ENCODE measurements around the gene PRR7. TPM values are rescaled to one million over a fixed set of nuclear protein-coding genes. Genes with fewer than 3 reads are reported as not detected.
A peak's percentile ranks its signal among the peaks of the same experiment; 100 is the strongest.

The PRR7 gene
- total RNA-seq, 1 experiment from 2014 or later, result 4.7 TPM

DNA sequence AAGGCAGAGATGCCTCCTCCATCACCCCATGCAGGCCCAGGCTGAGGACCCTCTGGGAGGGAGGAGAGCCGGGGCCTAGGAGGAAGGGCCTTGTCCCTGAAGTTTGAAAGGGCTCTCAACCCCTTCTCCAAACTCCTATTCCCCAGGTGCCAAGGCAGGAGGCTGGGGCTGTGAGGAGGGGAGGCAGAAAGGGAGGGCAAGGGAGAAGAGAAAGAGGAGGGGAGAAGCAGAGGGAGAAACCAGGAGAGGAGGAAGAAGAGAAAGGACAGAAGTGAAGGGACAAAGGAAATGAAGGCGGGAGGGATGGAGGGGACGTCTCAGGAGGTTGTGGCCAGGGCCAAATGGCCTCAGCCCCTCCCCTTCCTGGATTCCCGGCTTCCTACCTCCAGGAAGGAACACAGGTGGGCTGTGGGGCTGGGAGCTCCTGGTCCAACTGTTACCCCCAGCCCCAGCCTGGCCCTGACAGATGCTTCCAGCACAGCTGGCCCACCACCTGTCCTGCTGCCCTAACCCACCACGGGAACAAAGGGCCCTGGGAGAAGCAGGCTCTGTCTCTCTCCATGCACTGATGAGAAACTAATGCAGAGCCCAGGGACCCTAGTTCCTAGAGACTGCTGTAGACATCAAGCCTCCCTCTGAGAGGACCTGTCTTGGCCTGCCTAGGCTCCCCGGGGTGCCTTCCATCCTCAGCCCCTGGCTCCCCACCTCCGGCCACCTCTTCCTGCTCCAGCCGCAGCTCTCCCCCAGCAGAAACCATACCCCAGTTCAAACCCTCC is 23.3 kb downstream of the PRR7 start:
- no peak for DNase-seq
- Mint-ChIP-seq H3K27ac (ENCODE audit: unreplicated experiment) (peak overlapping the region; percentile 86), H3K9me3 (ENCODE audit: unreplicated experiment) (no peaks in the 10 kb centered on the region), H3K36me3 (ENCODE audit: insufficient read depth, unreplicated experiment) (peaks cover 54% of the 10 kb centered on the region), H3K4me1 (ENCODE audit: low read depth, unreplicated experiment) (peaks cover 32% of the 10 kb centered on the region), H3K27me3 (ENCODE audit: insufficient read depth, unreplicated experiment) (no peaks in the 10 kb centered on the region), H3K4me3 (ENCODE audit: unreplicated experiment) (peak overlapping the region; percentile 43)
- Histone ChIP-seq H3K4me1 (peaks cover 45% of the 10 kb centered on the region), H3K9me3 (no peaks in the 10 kb centered on the region), H3K36me3 (ENCODE audit: control insufficient read depth, insufficient read depth, low read length) (peaks cover 9% of the 10 kb centered on the region), H3K4me3 (ENCODE audit: low read depth, low read length) (no peak overlapping the region), H3K27me3 (replicated peaks; ENCODE audit: control insufficient read depth, insufficient read depth, low read length) (no peaks in the 10 kb centered on the region)
- ChIA-PET CTCF (interaction anchor here (0.9 to 1.4 kb wide), 4 partner anchors 12 to 91 kb away, joined by 3 to 5 read pairs (median 3); partner anchors contain the start of gene PDLIM7), POLR2A (no interaction called here)
- TF ChIP-seq, protein P1, sequence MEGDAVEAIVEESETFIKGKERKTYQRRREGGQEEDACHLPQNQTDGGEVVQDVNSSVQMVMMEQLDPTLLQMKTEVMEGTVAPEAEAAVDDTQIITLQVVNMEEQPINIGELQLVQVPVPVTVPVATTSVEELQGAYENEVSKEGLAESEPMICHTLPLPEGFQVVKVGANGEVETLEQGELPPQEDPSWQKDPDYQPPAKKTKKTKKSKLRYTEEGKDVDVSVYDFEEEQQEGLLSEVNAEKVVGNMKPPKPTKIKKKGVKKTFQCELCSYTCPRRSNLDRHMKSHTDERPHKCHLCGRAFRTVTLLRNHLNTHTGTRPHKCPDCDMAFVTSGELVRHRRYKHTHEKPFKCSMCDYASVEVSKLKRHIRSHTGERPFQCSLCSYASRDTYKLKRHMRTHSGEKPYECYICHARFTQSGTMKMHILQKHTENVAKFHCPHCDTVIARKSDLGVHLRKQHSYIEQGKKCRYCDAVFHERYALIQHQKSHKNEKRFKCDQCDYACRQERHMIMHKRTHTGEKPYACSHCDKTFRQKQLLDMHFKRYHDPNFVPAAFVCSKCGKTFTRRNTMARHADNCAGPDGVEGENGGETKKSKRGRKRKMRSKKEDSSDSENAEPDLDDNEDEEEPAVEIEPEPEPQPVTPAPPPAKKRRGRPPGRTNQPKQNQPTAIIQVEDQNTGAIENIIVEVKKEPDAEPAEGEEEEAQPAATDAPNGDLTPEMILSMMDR (IDR thresholded peaks at IDR 0.05; ENCODE audit: insufficient read depth in 1 of 2, low read depth in 1 of 2, low read length in 1 of 2, severe bottlenecking in 1 of 2, unreplicated experiment in 1 of 2), result no peak
- intact Hi-C loops (cut with micrococcal nuclease; ENCODE audit: unreplicated experiment), result no loop called here
- no TSS peak for BruUV-seq (replicated peaks)

DNA sequence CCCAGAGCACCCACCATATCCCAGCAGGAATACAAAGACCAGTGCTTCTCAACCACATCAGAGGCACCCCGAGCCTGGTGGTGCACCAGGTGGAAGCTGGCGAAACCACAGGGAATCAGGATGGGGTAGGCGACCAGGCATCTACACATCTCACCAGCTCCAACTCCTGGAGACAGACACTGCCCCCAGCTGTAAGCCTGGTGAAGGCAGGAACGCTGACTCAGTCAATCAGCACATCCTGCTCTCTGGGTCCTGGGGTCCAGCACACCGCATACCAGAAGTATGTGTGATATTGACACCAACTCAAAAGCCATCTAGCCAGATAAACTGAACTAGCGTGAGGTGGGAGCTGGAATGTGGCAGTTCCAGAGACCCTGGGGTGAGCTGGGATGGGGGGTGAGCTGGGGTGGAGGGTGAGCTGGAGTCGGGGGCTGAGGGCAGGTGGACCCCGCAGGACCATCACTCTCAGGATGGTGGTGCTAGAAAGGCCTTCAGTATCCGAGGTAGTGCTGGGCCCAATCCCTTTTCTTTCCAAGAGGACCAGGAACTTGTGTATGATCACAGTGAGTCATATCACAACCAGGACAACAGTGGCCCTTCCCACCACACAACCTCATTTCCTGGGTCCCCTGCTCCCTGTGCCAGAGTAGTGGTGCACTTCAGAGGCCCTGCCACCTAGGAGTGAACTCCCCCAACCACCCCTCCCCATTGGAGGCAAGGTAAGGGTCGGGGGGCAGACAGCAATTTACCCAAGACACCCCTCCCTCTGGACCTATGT is 24.3 kb downstream of the PRR7 start:
- TF ChIP-seq, protein P1 (IDR thresholded peaks at IDR 0.05; ENCODE audit: insufficient read depth in 1 of 2, low read depth in 1 of 2, low read length in 1 of 2, severe bottlenecking in 1 of 2, unreplicated experiment in 1 of 2), result no peak
- Mint-ChIP-seq H3K36me3 (ENCODE audit: insufficient read depth, unreplicated experiment) (peaks cover 44% of the 10 kb centered on the region), H3K27me3 (ENCODE audit: insufficient read depth, unreplicated experiment) (no peaks in the 10 kb centered on the region), H3K9me3 (ENCODE audit: unreplicated experiment) (no peaks in the 10 kb centered on the region), H3K4me1 (ENCODE audit: low read depth, unreplicated experiment) (peaks cover 40% of the 10 kb centered on the region), H3K4me3 (ENCODE audit: unreplicated experiment) (peak overlapping the region; percentile 72), H3K27ac (ENCODE audit: unreplicated experiment) (peak overlapping the region; percentile 86)
- ChIA-PET CTCF (interaction anchor here (0.9 to 3.7 kb wide), 3 partner anchors 13 to 67 kb away, joined by 3 to 19 read pairs (median 5); partner anchors contain the start of gene PDLIM7), POLR2A (interaction anchor here (0.5 to 0.7 kb wide), 2 partner anchors 14 to 45 kb away, joined by 3 read pairs; partner anchors contain the start of gene GRK6)
- no peak for DNase-seq
- Histone ChIP-seq H3K27me3 (replicated peaks; ENCODE audit: control insufficient read depth, insufficient read depth, low read length) (no peaks in the 10 kb centered on the region), H3K4me1 (peaks cover 45% of the 10 kb centered on the region), H3K36me3 (ENCODE audit: control insufficient read depth, insufficient read depth, low read length) (peaks cover 7% of the 10 kb centered on the region), H3K9me3 (no peaks in the 10 kb centered on the region), H3K4me3 (ENCODE audit: low read depth, low read length) (no peak overlapping the region)
- intact Hi-C loops (cut with micrococcal nuclease; ENCODE audit: unreplicated experiment), result no loop called here
- BruUV-seq (replicated peaks), result TSS peak; percentile 14
